Stomach (tissue), 9 donors: Measurements from ENCODE around the gene EIF4E. TPM values are rescaled to one million over a fixed set of nuclear protein-coding genes. Genes with fewer than 3 reads are reported as not detected.
"Not testable (repeated sequence)": the region's sequence is repeated elsewhere in the genome, so short reads cannot be mapped to it uniquely, and the experiment has no call there.

Source experiments
- DNase-seq, 2 donors: peaks; one replicate each; pipeline versions ENCODE4 v3.0.0 to v3.0.0-alpha.2; 2013 to 2019
- H3K27ac ChIP-seq, 5 donors: fragments of 200-600 bp in 4 of 5; sonication (generic) in 4 of 5; one replicate each; pipeline ENCODE4 v1.5.1; 2013 to 2019; ENCODE audit warnings: mild to moderate bottlenecking in 1 of 5, moderate library complexity in 1 of 5
- H3K27me3 ChIP-seq, 3 donors: fragments of 200-600 bp; sonication (generic); one replicate each; pipeline ENCODE4 v1.5.1; 2017 to 2019; ENCODE audit warnings: mixed run types in 1 of 3
- H3K36me3 ChIP-seq, 4 donors: fragments of 200-600 bp; sonication (generic); 1 replicate in 3 of 4; 2 replicates in 1 of 4; pipeline ENCODE4 v1.5.1; 2016 to 2019
- H3K4me1 ChIP-seq, 4 donors: fragments of 200-600 bp; sonication (generic); one replicate each; pipeline ENCODE4 v1.5.1; 2016 to 2019
- H3K4me3 ChIP-seq, 4 donors: fragments of 200-600 bp; sonication (generic) in 3 of 4; one replicate each; pipeline ENCODE4 v1.5.1; 2016 to 2019; ENCODE audit warnings: mild to moderate bottlenecking in 1 of 4
- H3K9me3 ChIP-seq, 4 donors: fragments of 200-600 bp; sonication (generic); one replicate each; pipeline ENCODE4 v1.5.1; 2016 to 2019
- EP300 ChIP-seq: sonication (generic); formaldehyde crosslinking; IDR thresholded peaks from one replicate; pipeline ENCODE4 v1.6.1; 2017; ENCODE audit warnings: antibody characterized with exemption
- POLR2A ChIP-seq, 4 donors: fragments of 450-650 bp; IDR thresholded peaks; one replicate each; pipeline ENCODE4 v1.6.1; 2016; ENCODE audit warnings: antibody characterized with exemption in 4 of 4, control low read depth in 2 of 4, mild to moderate bottlenecking in 1 of 4, moderate library complexity in 1 of 4
- POLR2AphosphoS5 ChIP-seq, 3 donors: sonication (generic); formaldehyde crosslinking; IDR thresholded peaks; one replicate each; pipeline ENCODE4 v1.6.1; 2016; ENCODE audit warnings: antibody characterized with exemption in 3 of 3
- WGBS, 5 donors: extraction: QIAGEN DNeasy Blood & Tissue Kit in 3 of 5; methylation state at CpG; one replicate each; pipeline versions ENCODE4 v1.1.5 to v1.1.7; 2013 to 2018; 5-methylcytosine and 5-hydroxymethylcytosine counted together
- intact Hi-C: fragments of 100-400 bp; cut with DNase I; formaldehyde crosslinking; loops from one replicate; pipeline ENCODE4 v1.15.1; 2023; ENCODE audit warnings: low total_unique reads
- polyA plus RNA-seq, 3 donors: library from polyadenylated mRNA; stranded (reverse); fragments of 200-250 nt; gene quantifications; one replicate each; pipeline ENCODE4 v1.2.3, GENCODE V29; 2013
- total RNA-seq, 5 donors: library from RNA; depleted of rRNA; stranded (reverse); fragments of >200 nt; gene quantifications; one replicate each; pipeline versions ENCODE4 v1.1.0 to v1.2.3, GENCODE V29; 2014 to 2016
- TF ChIP-seq, protein P1 (sequence below), 7 experiments: fragments of 450-650 bp in 4 of 7; fragments of 200-600 bp in 3 of 7; sonication (generic) in 3 of 7; IDR thresholded peaks; one replicate each; pipeline ENCODE4 v1.5.1; 2016 to 2019; ENCODE audit warnings: antibody characterized with exemption in 7 of 7, control low read depth in 2 of 7, mild to moderate bottlenecking in 1 of 7
- donor health status: healthy with polysubstance abuse.
- donor health status: Bipolar disorder and iron deficiency.
- donor health status: healthy.

Gene EIF4E
- total and polyA plus RNA-seq, 8 donors, result 7.0 to 148 (median 53.5) TPM

- intact Hi-C loops, result no loop called here
- Histone ChIP-seq H3K9me3 (no peaks in the 10 kb centered on the region), H3K27me3 (no peaks in the 10 kb centered on the region), H3K36me3 (no peaks in the 10 kb centered on the region), H3K27ac (no peak overlapping the region), H3K4me3 (no peak overlapping the region), H3K4me1 (peaks cover 0 to 2% (median 0%) of the 10 kb centered on the region in 4 donors)
- peak in 1 of 2 donors; percentile 73 for DNase-seq
- 15 to 27% (median 21%) methylated on average over 2 of the region's 2 CpGs for WGBS, 5 donors
- no peak for TF ChIP-seq POLR2AphosphoS5 (IDR thresholded peaks at IDR 0.05)
- TF ChIP-seq, protein P1, sequence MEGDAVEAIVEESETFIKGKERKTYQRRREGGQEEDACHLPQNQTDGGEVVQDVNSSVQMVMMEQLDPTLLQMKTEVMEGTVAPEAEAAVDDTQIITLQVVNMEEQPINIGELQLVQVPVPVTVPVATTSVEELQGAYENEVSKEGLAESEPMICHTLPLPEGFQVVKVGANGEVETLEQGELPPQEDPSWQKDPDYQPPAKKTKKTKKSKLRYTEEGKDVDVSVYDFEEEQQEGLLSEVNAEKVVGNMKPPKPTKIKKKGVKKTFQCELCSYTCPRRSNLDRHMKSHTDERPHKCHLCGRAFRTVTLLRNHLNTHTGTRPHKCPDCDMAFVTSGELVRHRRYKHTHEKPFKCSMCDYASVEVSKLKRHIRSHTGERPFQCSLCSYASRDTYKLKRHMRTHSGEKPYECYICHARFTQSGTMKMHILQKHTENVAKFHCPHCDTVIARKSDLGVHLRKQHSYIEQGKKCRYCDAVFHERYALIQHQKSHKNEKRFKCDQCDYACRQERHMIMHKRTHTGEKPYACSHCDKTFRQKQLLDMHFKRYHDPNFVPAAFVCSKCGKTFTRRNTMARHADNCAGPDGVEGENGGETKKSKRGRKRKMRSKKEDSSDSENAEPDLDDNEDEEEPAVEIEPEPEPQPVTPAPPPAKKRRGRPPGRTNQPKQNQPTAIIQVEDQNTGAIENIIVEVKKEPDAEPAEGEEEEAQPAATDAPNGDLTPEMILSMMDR (IDR thresholded peaks at IDR 0.05), result peak in 5 of 7 experiments; percentile 24 to 73 (median 58)
Observed at GRCh38 chr4:98939892-98940298, 11.0 kb upstream of the EIF4E start.

DNA sequence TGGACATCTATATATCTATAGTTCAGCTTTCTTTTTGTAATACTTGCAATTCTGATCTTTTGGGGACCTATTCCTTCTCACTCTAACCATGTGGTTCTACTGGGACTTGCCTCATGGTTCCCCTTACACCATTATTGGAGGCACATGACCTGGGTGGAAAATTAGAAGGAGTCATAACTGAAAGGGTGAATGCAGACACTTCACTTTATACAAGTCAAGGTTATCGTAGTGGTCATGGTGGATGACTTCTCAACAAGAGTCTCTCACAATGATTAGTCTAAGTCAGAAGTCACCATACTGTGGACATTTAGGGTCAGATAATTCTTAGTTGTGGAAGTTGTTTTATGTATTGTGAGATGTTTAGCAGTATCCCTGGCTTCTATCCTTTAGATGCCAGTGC, 10.5 kb upstream of the EIF4E start:
- Histone ChIP-seq H3K27me3 (no peaks in the 10 kb centered on the region), H3K36me3 (no peaks in the 10 kb centered on the region), H3K4me1 (peaks cover 0 to 5% (median 0%) of the 10 kb centered on the region in 4 donors), H3K9me3 (no peaks in the 10 kb centered on the region), H3K27ac (no peak overlapping the region), H3K4me3 (no peak overlapping the region)
- no peak for DNase-seq
- intact Hi-C loops, result no loop called here
- TF ChIP-seq, protein P1 (IDR thresholded peaks at IDR 0.05), result no peak
- no peak for TF ChIP-seq POLR2A (IDR thresholded peaks at IDR 0.05)
- no peak for TF ChIP-seq POLR2AphosphoS5 (IDR thresholded peaks at IDR 0.05)
- TF ChIP-seq EP300, result no peak
- 75 to 90% (median 81%) methylated on average over 1 of the region's 1 CpG for WGBS, 5 donors

- 55 to 71% (median 63%) methylated on average over 2 of the region's 2 CpGs for WGBS, 5 donors
- no peak for TF ChIP-seq POLR2A (IDR thresholded peaks at IDR 0.05)
- TF ChIP-seq, protein P1 (IDR thresholded peaks at IDR 0.05), result no peak
- no peak for TF ChIP-seq POLR2AphosphoS5 (IDR thresholded peaks at IDR 0.05)
- no peak for TF ChIP-seq EP300
Observed at GRCh38 chr4:98937986-98938720, 9.2 kb upstream of the EIF4E start.

DNA sequence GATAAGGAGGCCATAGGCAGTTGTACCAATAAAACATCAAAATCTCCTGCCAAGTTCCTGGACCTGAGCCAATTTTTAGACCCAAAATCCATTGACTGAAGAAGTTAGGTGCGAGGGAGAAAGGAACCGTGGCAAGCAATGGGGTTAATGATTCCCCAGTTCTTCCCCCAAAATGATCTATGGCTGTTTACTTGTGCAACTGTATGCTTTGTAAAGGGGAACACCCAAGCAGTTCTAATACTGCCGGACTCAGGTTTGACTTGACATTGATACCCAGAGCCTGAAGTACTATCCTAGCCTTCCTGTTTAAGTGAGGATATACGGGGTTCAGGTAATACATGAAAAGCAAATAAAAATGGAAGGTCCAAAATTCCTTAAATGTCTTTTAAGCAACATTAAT, 6.7 kb upstream of the EIF4E start:
- Histone ChIP-seq H3K36me3 (no peaks in the 10 kb centered on the region), H3K9me3 (no peaks in the 10 kb centered on the region), H3K4me3 (no peak overlapping the region), H3K4me1 (peaks cover 2 to 11% (median 4%) of the 10 kb centered on the region in 4 donors), H3K27ac (no peak overlapping the region), H3K27me3 (no peaks in the 10 kb centered on the region)
- intact Hi-C loops, result no loop called here
- TF ChIP-seq POLR2A (IDR thresholded peaks at IDR 0.05) (no peak), EP300 (no peak)
- TF ChIP-seq, protein P1 (IDR thresholded peaks at IDR 0.05), result no peak
- DNase-seq, result no peak
- WGBS, 5 donors, result 86 to 92% (median 91%) methylated on average over 4 of the region's 4 CpGs

More at GRCh38 chr4:98937986-98938720, 9.2 kb upstream of the EIF4E start:
- no peaks in the 10 kb centered on the region for H3K36me3 ChIP-seq
- DNase-seq, result no peak
- no peak overlapping the region for H3K27ac ChIP-seq
- intact Hi-C loops, result no loop called here
- H3K4me3 ChIP-seq, result no peak overlapping the region
- H3K27me3 ChIP-seq, result no peaks in the 10 kb centered on the region
- H3K9me3 ChIP-seq, result no peaks in the 10 kb centered on the region
- peaks cover 0 to 5% (median 0%) of the 10 kb centered on the region in 4 donors for H3K4me1 ChIP-seq

DNA sequence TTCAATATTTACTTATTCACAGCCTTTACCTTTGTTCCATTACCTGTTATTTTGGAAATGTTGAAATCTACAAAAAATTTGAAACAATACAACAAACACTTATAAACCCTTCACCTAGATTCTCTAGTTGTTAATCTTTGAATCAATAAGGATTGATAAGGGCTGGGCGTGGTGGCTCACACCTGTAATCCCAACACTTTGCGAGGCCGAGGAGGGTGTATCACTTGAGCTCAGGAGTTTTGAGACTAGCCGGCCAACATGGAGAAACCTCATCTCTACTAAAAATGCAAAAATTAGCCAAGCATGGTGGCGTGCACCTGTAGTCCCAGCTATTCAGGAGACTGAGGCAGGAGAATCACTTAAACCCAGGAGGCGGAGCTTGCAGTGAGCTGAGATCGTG, 5.9 kb upstream of the EIF4E start:
- H3K4me3 ChIP-seq, H3K9me3 ChIP-seq, intact Hi-C loops, H3K36me3 ChIP-seq, H3K27ac ChIP-seq, H3K27me3 ChIP-seq: not testable (repeated sequence)
- peak; percentile 8 to 40 for DNase-seq
- H3K4me1 ChIP-seq, result peaks cover 5 to 19% (median 8%) of the 10 kb centered on the region in 4 donors
- WGBS, 5 donors, result 51 to 76% (median 61%) methylated on average over 7 of the region's 7 CpGs
